ENCODE measurements around the gene AQP5. TPM values are rescaled to one million over a fixed set of nuclear protein-coding genes. Genes with fewer than 3 reads are reported as not detected.

AQP5 gene
- total and polyA plus RNA-seq, 2 of the 8 experiments (the other 6 are each of a cell fraction or from before 2014, with no cell fraction given): 2.5 to 3.2 TPM

GRCh38 chr12:49923035-49923644 lies 38.5 kb upstream of the AQP5 start:
- Histone ChIP-seq H3K56ac (replicated peaks; ENCODE audit: insufficient read length, low read depth, low read length) (no peak overlapping the region), H3K27ac (ENCODE audit: low read depth, low read length) (no peak overlapping the region), H3K9ac (replicated peaks in 1 of 4; ENCODE audit: extremely low read depth in 1 of 4, low read depth in 3 of 4, low read length in 3 of 4) (no peak overlapping the region), H2AFZ (ENCODE audit: low read length) (0 out of 2 replicates have a peak overlapping the region, but pooled peaks have one; percentile 14), H3K79me2 (ENCODE audit: control insufficient read depth in 1 of 2, insufficient read depth in 2 of 2, low read length in 2 of 2) (no peaks in the 10 kb centered on the region), H2BK5ac (ENCODE audit: low read depth, low read length) (no peak overlapping the region), H2AK5ac (ENCODE audit: low read depth, low read length) (no peak overlapping the region), H3K4me1 (replicated peaks in 1 of 4; ENCODE audit: control insufficient read depth in 3 of 4, insufficient read depth in 4 of 4, low read length in 3 of 4) (no peaks in the 10 kb centered on the region; a peak in 1 of 7 replicates), H3K4me2 (ENCODE audit: insufficient read depth in 1 of 2, low read depth in 2 of 2, low read length in 2 of 2) (no peak overlapping the region), H4K20me1 (replicated peaks in 1 of 2; ENCODE audit: control insufficient read depth in 1 of 2, insufficient read depth in 2 of 2, low read length in 2 of 2) (peaks cover 0 to 2% of the 10 kb centered on the region in 2 experiments), H2BK120ac (replicated peaks; ENCODE audit: low read depth, low read length) (no peak overlapping the region), H3K9me3 (ENCODE audit: insufficient read depth in 2 of 2, low read depth in 1 of 2, low read length in 1 of 2) (no peaks in the 10 kb centered on the region), H4K91ac (replicated peaks; ENCODE audit: insufficient read length, low read length) (no peak overlapping the region), H3K23ac (ENCODE audit: insufficient read length) (no peak overlapping the region), H2BK20ac (ENCODE audit: low read length) (no peak overlapping the region), H3K4ac (replicated peaks; ENCODE audit: insufficient read length, low read depth, low read length) (no peak overlapping the region), H3K18ac (ENCODE audit: extremely low read depth, low read length) (no peak overlapping the region), H2BK12ac (ENCODE audit: low read depth, low read length) (0 out of 2 replicates have a peak overlapping the region, but pooled peaks have one; percentile 23), H2BK15ac (ENCODE audit: low read length) (no peak overlapping the region), H3K4me3 (ENCODE audit: extremely low read depth in 1 of 4, insufficient read depth in 2 of 4, low read depth in 3 of 4, low read length in 4 of 4) (no peak overlapping the region), H4K8ac (ENCODE audit: extremely low read depth, insufficient read depth, low read length) (no peak overlapping the region), H3K27me3 (replicated peaks in 1 of 4; ENCODE audit: control insufficient read depth in 3 of 4, extremely low read depth in 1 of 4, insufficient read depth in 3 of 4, low read length in 3 of 4) (no peaks in the 10 kb centered on the region), H4K5ac (ENCODE audit: insufficient read length, low read depth, low read length) (no peak overlapping the region), H3K23me2 (ENCODE audit: low read depth, low read length) (0 out of 2 replicates have a peak, but pooled peaks cover 2% of the 10 kb centered on the region), H3K79me1 (ENCODE audit: low read depth, low read length) (0 out of 2 replicates have a peak, but pooled peaks cover 2% of the 10 kb centered on the region), H3K36me3 (ENCODE audit: control insufficient read depth in 2 of 4, insufficient read depth in 4 of 4, low read length in 3 of 4) (no peaks in the 10 kb centered on the region), H3K14ac (ENCODE audit: insufficient read length) (no peak overlapping the region)
- 89% methylated on average over 7 of the region's 7 CpGs; no CpG with 5 or more reads in 1 of the 2 experiments for WGBS, 2 experiments (ENCODE audit: extremely low coverage in 1 of 2, insufficient coverage in 1 of 2, insufficient read length in 1 of 2, insufficient replicate concordance in 2 of 2, low coverage in 1 of 2, low lambda C conversion rate in 2 of 2, missing lambda C conversion rate in 1 of 2)
- ChIA-PET POLR2A (ENCODE audit: partially characterized antibody) (interaction anchor here (1.1 kb wide), 1 partner anchor 8 kb away, joined by 3 read pairs; no protein-coding TSS in a partner anchor), CTCF (ENCODE audit: partially characterized antibody) (interaction anchor here (1.0 to 1.5 kb wide), 3 partner anchors 22 to 40 kb away, joined by 3 to 4 read pairs (median 3); no protein-coding TSS in a partner anchor)
- DNase-seq (ENCODE audit: low read depth in 1 of 2, low spot score in 2 of 2) (no peak), FAIRE-seq (no peak)
- TF ChIP-seq USF2 (IDR thresholded peaks at IDR 0.05; ENCODE audit: low read length) (no peak), ZNF274 (IDR thresholded peaks at IDR 0.05; ENCODE audit: borderline replicate concordance, extremely low read depth, low read length) (no peak), E2F6 (IDR thresholded peaks at IDR 0.05) (no peak), BCL11A (IDR thresholded peaks at IDR 0.05; ENCODE audit: low read depth in 2 of 2, low read length in 2 of 2) (no peak), RBBP5 (IDR thresholded peaks at IDR 0.05; ENCODE audit: borderline replicate concordance, low read depth, low read length) (no peak), EGR1 (IDR thresholded peaks at IDR 0.05; ENCODE audit: borderline replicate concordance, low read depth, low read length) (no peak), SP4 (IDR thresholded peaks at IDR 0.05; ENCODE audit: low read length) (no peak), KDM4A (IDR thresholded peaks at IDR 0.05; ENCODE audit: low read depth, low read length, severe bottlenecking) (no peak), NRF1 (IDR thresholded peaks at IDR 0.05; ENCODE audit: low read depth, low read length) (no peak), POLR2A (IDR thresholded peaks at IDR 0.05; ENCODE audit: control extremely low read depth in 1 of 2, low read depth in 2 of 2, low read length in 2 of 2) (no peak), RNF2 (IDR thresholded peaks at IDR 0.05; ENCODE audit: borderline replicate concordance, low read depth, low read length, missing control alignments, poor library complexity, severe bottlenecking) (no peak)

Measured in H1 (cell line).